Heart left ventricle (tissue), 16 donors: ENCODE data around the gene CCR3. TPM values are rescaled to one million over a fixed set of nuclear protein-coding genes. Genes with fewer than 3 reads are reported as not detected.
A peak's percentile ranks its signal among the peaks of the same experiment; 100 is the strongest.

Experiments
- ATAC-seq, 4 donors: fragments of 200-7000 bp; cut with Tn5 transposase; one replicate each; pipeline ENCODE4 v1.9.1; 2020 to 2022; ENCODE audit warnings: moderate library complexity in 4 of 4, mild to moderate bottlenecking in 3 of 4, moderate number of reproducible peaks in 1 of 4
- DNase-seq, 5 donors: peaks; one replicate each; pipeline ENCODE4 v3.0.0-alpha.2; 2020
- H3K27ac ChIP-seq, 12 donors: fragments of 200-600 bp; sonication (generic) in 4 of 12; one replicate each; pipeline versions ENCODE4 v1.5.0 to v1.8.0; 2016 to 2022; ENCODE audit warnings: mild to moderate bottlenecking in 2 of 12
- H3K27me3 ChIP-seq, 9 donors: fragments of 200-600 bp; sonication (generic) in 2 of 9; one replicate each; pipeline versions ENCODE4 v1.5.1 to v1.8.0; 2016 to 2022; ENCODE audit warnings: mild to moderate bottlenecking in 3 of 9
- H3K36me3 ChIP-seq, 9 donors: fragments of 200-600 bp; sonication (generic) in 2 of 9; one replicate each; pipeline versions ENCODE4 v1.5.0 to v1.8.0; 2018 to 2022; ENCODE audit warnings: mild to moderate bottlenecking in 2 of 9
- H3K4me1 ChIP-seq, 12 donors: fragments of 200-600 bp; sonication (generic) in 4 of 12; one replicate each; pipeline versions ENCODE4 v1.5.0 to v1.8.0; 2016 to 2022; ENCODE audit warnings: mild to moderate bottlenecking in 3 of 12
- H3K4me3 ChIP-seq, 12 donors: fragments of 200-600 bp; sonication (generic) in 4 of 12; one replicate each; pipeline versions ENCODE4 v1.5.0 to v1.8.0; 2017 to 2022; ENCODE audit warnings: mild to moderate bottlenecking in 9 of 12, moderate library complexity in 4 of 12
- H3K9me3 ChIP-seq, 12 donors: fragments of 200-600 bp; sonication (generic) in 4 of 12; one replicate each; pipeline versions ENCODE4 v1.5.0 to v1.8.0; 2016 to 2022; ENCODE audit warnings: mild to moderate bottlenecking in 1 of 12
- POLR2A ChIP-seq, 2 donors: fragments of 450-650 bp; IDR thresholded peaks; one replicate each; pipeline ENCODE4 v1.6.1; 2017; ENCODE audit warnings: antibody characterized with exemption in 2 of 2, mild to moderate bottlenecking in 2 of 2, moderate library complexity in 2 of 2
- WGBS, 4 donors: extraction: QIAGEN DNeasy Blood & Tissue Kit in 2 of 4; methylation state at CpG; one replicate each; pipeline versions ENCODE4 v1.1.5 to v1.1.7; 2013 to 2018; 5-methylcytosine and 5-hydroxymethylcytosine counted together
- intact Hi-C, 10 donors: fragments of 100-400 bp; cut with DNase I; formaldehyde crosslinking; loops; one replicate each; pipeline versions ENCODE4 v1.11.1 to v1.14.2; 2022
- polyA plus RNA-seq, 2 donors: library from polyadenylated mRNA; stranded (reverse); fragments of 200-250 nt; gene quantifications; one replicate each; pipeline ENCODE4 v1.2.3, GENCODE V29; 2013
- total RNA-seq, 9 donors: library from RNA; depleted of rRNA in 2 of 9; stranded (reverse); fragments of >200 nt in 2 of 9; fragmentation: NEBNext Ultra II Directional in 3 of 9; extraction: Animal tissue kit (Norgen Biotek cat#: 25700) in 3 of 9; gene quantifications; one replicate each; pipeline versions ENCODE4 v1.1.0 to v1.2.4, GENCODE V29; 2016 to 2023
- TF ChIP-seq, protein P1 (sequence below), 12 donors: fragments of 200-600 bp; sonication (generic) in 4 of 12; IDR thresholded peaks; one replicate each; pipeline versions ENCODE4 v1.5.0 to v1.8.0; 2018 to 2022; ENCODE audit warnings: antibody characterized with exemption in 12 of 12, mild to moderate bottlenecking in 5 of 12
- donor health status: ischemic (EF 13 %, LVEDD 7.1; RV severe dilation, severe dysfunction).
- donor health status: healthy with polysubstance abuse.
- donor health status: DM: no; HTN: yes; CAD: no.
- donor health status: DM: no; HTN: no; CAD: no.
- donor health status: ischemic (EF 25% LVEDD 6.9; RV normal size, moderate dysfunction).
- donor health status: ischemic (EF 25% LVEDD 5.7; RV mildly dilated, moderate dysfunction).
- donor health status: healthy.
- donor health status: DM: yes; HTN: yes; CAD: no.
- donor health status: ischemic (EF 35%, LVEDD 5.7; RV mildly dilated, moderate dysfunction).
- donor health status: nonischemic (EF 11% LVEDD 7.7; RV severe dilation, severe dysfunction).
- donor health status: DM: yes; HTN: yes; CAD: no.
- donor health status: PGD.
- donor health status: ischemic (EF 29% LVEDD 5.4; RV normal size, mild dysfunction).
- donor health status: nonischemic (EF 23%, LVEDD 6.1; RV moderate dilation, normal function).

Gene CCR3
- total and polyA plus RNA-seq, 11 donors: 0.20 to 0.27 TPM; not detected in 9

GRCh38 chr3:46289966-46290365 is 47.7 kb downstream of the CCR3 start:
- intact Hi-C loops: no loop called here
- no peak for DNase-seq
- WGBS, 4 donors: 81 to 93% (median 88%) methylated on average over 2 of the region's 2 CpGs
- Histone ChIP-seq H3K9me3 (no peaks in the 10 kb centered on the region), H3K36me3 (no peaks in the 10 kb centered on the region), H3K27me3 (no peaks in the 10 kb centered on the region), H3K4me1 (peaks cover 0 to 32% (median 0%) of the 10 kb centered on the region in 12 donors), H3K4me3 (no peak overlapping the region), H3K27ac (peak overlapping the region in 1 of 12 donors; percentile 56)
- TF ChIP-seq, protein P1, sequence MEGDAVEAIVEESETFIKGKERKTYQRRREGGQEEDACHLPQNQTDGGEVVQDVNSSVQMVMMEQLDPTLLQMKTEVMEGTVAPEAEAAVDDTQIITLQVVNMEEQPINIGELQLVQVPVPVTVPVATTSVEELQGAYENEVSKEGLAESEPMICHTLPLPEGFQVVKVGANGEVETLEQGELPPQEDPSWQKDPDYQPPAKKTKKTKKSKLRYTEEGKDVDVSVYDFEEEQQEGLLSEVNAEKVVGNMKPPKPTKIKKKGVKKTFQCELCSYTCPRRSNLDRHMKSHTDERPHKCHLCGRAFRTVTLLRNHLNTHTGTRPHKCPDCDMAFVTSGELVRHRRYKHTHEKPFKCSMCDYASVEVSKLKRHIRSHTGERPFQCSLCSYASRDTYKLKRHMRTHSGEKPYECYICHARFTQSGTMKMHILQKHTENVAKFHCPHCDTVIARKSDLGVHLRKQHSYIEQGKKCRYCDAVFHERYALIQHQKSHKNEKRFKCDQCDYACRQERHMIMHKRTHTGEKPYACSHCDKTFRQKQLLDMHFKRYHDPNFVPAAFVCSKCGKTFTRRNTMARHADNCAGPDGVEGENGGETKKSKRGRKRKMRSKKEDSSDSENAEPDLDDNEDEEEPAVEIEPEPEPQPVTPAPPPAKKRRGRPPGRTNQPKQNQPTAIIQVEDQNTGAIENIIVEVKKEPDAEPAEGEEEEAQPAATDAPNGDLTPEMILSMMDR (IDR thresholded peaks at IDR 0.05): no peak
- no peak for TF ChIP-seq POLR2A (IDR thresholded peaks at IDR 0.05)
- ATAC-seq: no peak

DNA sequence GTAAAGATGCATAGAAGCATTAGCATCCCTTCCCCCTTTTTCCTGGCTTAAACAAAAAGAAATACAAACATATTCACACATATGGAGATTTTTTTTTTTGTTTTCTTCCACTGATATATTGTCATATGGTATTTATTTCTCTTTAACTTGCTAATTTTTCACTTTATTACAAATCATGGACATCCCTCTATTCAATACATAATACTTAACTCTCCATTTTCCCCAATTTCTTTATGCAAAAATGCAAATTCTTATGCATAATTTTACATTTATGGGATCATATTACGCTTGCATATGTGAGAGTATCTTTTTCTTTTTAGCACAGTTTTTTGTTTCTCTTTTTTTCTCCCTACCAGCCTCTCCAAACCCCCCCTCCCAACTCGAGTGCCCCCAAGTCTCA is 48.8 kb downstream of the CCR3 start:
- H3K36me3 ChIP-seq: no peaks in the 10 kb centered on the region
- DNase-seq (no peak), ATAC-seq (no peak)
- no peaks in the 10 kb centered on the region for H3K27me3 ChIP-seq
- H3K27ac ChIP-seq: no peak overlapping the region
- no peaks in the 10 kb centered on the region for H3K9me3 ChIP-seq
- H3K4me3 ChIP-seq: no peak overlapping the region
- no peak for TF ChIP-seq POLR2A (IDR thresholded peaks at IDR 0.05)
- TF ChIP-seq, protein P1 (IDR thresholded peaks at IDR 0.05): no peak
- H3K4me1 ChIP-seq: peaks cover 0 to 29% (median 0%) of the 10 kb centered on the region in 12 donors
- WGBS, 4 donors: 66 to 74% (median 73%) methylated on average over 2 of the region's 2 CpGs
- intact Hi-C loops: no loop called here

DNA sequence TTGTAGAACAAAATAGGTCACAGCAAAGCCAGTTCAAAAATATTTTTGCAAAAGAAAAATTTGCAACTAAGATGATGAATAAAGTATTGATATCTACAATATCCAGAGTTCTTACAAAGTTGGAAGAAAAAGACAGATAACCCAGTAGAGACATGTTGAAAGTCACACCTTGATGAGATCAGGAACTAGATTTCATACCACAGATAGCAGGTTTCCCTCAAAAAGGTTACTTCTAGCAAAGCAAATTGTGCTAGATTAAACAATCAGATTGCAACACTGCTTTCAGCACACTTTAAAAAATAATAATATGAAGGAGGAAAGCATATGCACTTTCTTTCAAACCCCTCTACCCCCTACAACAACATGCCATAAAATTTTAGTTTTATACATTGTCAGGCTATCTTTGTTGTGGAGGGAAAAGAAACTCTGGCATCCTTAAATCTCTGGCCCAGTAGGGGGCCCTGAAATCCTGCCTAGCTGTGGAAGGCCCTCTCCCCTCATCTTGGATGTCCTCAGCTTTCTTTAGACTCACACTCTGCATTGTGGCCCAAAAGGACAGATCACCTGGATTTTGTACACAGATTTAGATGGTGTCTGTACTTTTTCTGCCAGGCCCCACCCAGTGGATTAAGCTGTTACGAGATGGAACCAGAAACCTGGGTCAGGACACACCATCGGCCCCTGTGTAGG is 50.9 kb downstream of the CCR3 start:
- Histone ChIP-seq H3K4me1 (peaks cover 0 to 50% (median 0%) of the 10 kb centered on the region in 12 donors), H3K4me3 (no peak overlapping the region), H3K27me3 (no peaks in the 10 kb centered on the region), H3K9me3 (no peaks in the 10 kb centered on the region), H3K27ac (peak overlapping the region in 1 of 12 donors; percentile 63), H3K36me3 (no peaks in the 10 kb centered on the region)
- ATAC-seq: no peak
- no peak for DNase-seq
- intact Hi-C loops: no loop called here
- 79 to 94% (median 89%) methylated on average over 2 of the region's 2 CpGs for WGBS, 4 donors
- TF ChIP-seq POLR2A (IDR thresholded peaks at IDR 0.05): no peak
- TF ChIP-seq, protein P1 (IDR thresholded peaks at IDR 0.05): no peak

DNA sequence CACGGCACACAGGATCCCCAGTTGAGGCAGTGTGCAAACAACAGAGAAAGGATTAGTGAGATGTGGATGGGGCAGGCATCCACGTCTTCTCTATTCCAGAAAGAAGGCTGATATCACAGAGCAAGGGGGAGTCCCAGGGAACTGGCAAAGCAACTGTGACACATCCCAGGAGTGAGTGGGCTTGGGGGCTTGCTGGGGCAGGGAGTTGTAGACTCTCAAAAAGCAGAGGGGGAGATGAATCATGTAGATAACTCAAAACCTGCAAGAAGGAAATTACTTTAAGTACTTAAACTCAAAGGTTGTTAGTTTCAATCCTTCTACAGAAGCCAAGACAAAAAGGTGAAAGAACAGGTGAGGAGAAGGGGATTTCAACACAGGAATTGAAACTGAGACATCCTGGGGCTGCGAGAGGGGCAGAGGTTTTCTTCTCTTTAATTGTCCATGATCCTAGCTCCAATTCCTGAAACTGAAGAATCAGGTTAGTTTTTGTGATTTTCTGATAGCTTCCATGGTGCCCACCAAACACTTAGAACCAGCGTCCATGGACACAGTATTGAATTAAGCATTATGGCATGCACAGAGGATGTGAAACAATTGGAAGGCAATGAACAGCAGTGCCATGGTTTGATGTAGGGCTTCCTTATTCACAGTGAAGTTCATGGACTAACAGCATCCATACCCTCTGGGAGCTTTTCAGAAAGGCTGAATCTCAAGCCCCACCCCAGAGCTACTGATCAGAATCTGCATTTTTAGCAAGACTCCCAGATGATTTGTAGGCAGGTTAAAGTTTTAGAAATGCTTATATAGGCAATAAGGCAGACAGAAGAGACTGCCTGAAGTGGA is 52.0 kb downstream of the CCR3 start:
- H3K4me3 ChIP-seq: no peak overlapping the region
- no peaks in the 10 kb centered on the region for H3K27me3 ChIP-seq
- H3K36me3 ChIP-seq: no peaks in the 10 kb centered on the region
- TF ChIP-seq, protein P1 (IDR thresholded peaks at IDR 0.05): no peak
- no peak for TF ChIP-seq POLR2A (IDR thresholded peaks at IDR 0.05)
- peak overlapping the region in 1 of 12 donors; percentile 63 for H3K27ac ChIP-seq
- no peak for DNase-seq
- no peaks in the 10 kb centered on the region for H3K9me3 ChIP-seq
- no peak for ATAC-seq
- H3K4me1 ChIP-seq: peaks cover 0 to 60% (median 0%) of the 10 kb centered on the region in 12 donors
- intact Hi-C loops: no loop called here
- 72 to 84% (median 80%) methylated on average over 4 of the region's 4 CpGs for WGBS, 4 donors
